ENCODE results near the gene RBM10. TPM values are rescaled to one million over a fixed set of nuclear protein-coding genes. Genes with fewer than 3 reads are reported as not detected.

The RBM10 gene
- total RNA-seq, 1 donor from 2014 or later: 61.9 TPM

DNA sequence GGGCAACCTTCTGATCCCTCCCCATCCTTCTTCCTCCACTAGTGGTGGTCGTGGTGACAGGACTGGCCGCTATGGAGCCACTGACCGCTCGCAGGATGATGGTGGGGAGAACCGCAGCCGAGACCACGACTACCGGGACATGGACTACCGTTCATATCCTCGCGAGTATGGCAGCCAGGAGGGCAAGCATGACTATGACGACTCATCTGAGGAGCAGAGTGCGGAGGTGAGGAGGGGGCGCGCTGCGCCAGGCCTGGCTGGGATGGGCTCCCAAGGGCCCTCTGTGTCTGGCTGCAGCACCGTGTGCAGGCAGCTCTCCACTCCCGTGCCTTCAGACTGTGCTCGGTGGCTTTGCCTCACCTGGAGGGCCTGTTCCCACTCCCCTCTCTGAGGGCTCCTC, 24.3 kb downstream of the RBM10 start:
- no peaks in the 10 kb centered on the region for H3K27me3 Mint-ChIP-seq
- H3K27ac Mint-ChIP-seq: no peak overlapping the region
- no peaks in the 10 kb centered on the region for H3K4me1 Mint-ChIP-seq (ENCODE audit: unreplicated experiment)
- no peak for DNase-seq (ENCODE audit: extremely low spot score, unreplicated experiment)
- H3K9me3 Mint-ChIP-seq: peaks cover 5% of the 10 kb centered on the region
- H3K36me3 Mint-ChIP-seq: peaks cover 4% of the 10 kb centered on the region
- TF ChIP-seq, protein P1, sequence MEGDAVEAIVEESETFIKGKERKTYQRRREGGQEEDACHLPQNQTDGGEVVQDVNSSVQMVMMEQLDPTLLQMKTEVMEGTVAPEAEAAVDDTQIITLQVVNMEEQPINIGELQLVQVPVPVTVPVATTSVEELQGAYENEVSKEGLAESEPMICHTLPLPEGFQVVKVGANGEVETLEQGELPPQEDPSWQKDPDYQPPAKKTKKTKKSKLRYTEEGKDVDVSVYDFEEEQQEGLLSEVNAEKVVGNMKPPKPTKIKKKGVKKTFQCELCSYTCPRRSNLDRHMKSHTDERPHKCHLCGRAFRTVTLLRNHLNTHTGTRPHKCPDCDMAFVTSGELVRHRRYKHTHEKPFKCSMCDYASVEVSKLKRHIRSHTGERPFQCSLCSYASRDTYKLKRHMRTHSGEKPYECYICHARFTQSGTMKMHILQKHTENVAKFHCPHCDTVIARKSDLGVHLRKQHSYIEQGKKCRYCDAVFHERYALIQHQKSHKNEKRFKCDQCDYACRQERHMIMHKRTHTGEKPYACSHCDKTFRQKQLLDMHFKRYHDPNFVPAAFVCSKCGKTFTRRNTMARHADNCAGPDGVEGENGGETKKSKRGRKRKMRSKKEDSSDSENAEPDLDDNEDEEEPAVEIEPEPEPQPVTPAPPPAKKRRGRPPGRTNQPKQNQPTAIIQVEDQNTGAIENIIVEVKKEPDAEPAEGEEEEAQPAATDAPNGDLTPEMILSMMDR (conservative IDR thresholded peaks at IDR 0.05): no peak
- no peak overlapping the region for H3K4me3 Mint-ChIP-seq

DNA sequence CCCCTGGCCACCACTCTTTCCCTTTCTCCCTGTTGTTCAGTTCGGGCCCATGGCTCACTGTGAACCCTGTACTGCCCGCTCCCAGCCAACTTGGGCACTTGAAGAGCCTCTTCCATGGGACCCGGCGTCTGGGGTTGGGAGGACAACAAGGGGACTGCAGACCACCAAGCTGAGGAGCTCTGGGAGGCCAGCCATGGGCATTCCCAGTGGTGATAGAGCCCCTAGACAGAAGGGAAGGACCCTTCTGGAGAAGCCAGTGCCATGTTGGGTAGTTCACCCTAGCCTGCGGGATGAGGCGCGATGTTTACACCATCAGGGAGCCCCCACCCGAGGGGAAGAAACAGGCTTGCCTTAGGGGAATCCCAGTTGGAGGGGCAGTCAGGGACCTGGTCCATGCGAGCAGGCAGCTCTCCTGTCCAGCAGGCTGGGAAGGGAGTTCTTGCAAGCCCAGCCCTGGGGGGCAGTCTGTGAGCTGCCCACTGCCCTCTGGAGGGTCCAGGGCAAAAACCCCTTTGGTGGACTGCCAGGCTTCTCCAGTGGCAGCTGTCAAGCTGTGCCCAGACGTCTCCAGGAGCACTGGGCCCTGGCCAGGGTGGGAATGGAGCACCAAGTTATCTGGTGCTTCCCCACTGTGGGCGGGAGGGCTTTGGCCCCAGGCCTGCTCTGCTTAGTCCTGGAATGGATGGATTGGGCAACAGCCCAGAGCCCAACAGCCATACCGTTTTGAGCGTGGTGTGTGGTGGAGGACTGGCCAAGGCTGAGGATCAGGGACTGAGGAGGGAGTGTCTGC, 24.9 kb downstream of the RBM10 start:
- Mint-ChIP-seq H3K27ac (no peak overlapping the region), H3K4me1 (ENCODE audit: unreplicated experiment) (no peaks in the 10 kb centered on the region), H3K27me3 (no peaks in the 10 kb centered on the region), H3K9me3 (peaks cover 1% of the 10 kb centered on the region), H3K36me3 (peaks cover 1% of the 10 kb centered on the region), H3K4me3 (no peak overlapping the region)
- TF ChIP-seq, protein P1 (conservative IDR thresholded peaks at IDR 0.05): no peak
- no peak for DNase-seq (ENCODE audit: extremely low spot score, unreplicated experiment)

DNA sequence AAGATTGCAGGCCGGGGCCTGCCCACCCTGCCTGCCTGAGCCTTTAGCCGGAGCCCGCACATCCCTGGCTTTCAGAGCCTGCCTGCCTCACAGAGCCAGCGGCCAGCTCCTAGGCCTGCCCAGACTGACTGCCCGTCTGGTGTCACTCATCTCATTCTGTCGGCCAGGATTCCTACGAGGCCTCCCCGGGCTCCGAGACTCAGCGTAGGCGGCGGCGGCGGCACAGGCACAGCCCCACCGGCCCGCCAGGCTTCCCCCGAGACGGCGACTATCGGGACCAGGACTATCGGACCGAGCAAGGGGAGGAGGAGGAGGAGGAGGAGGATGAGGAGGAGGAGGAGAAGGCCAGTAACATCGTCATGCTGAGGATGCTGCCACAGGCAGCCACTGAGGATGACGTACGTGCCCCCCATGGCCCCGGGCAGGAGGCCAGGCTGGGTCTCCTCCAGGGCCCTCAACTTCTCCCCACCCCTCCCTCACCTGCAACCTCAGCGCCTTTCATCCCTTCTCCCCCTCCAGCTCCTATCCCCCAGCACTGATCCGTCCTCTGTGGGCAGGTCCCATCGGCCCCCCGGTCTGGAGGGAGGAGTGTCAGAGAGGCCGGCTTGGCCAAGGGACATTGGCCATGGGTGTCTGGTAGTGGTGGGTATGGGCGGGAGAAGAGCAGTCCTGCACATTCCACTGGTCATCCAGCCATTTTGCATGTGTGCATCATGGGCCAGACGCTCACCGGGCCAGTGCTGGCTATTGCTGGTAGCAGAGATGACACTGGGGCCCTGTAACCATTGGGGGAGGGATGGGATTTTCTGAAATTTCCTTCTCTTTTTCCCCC, 26.1 kb downstream of the RBM10 start:
- TF ChIP-seq, protein P1 (conservative IDR thresholded peaks at IDR 0.05): no peak
- Mint-ChIP-seq H3K4me3 (no peak overlapping the region), H3K9me3 (no peaks in the 10 kb centered on the region), H3K27ac (no peak overlapping the region), H3K27me3 (no peaks in the 10 kb centered on the region), H3K4me1 (ENCODE audit: unreplicated experiment) (no peaks in the 10 kb centered on the region), H3K36me3 (no peaks in the 10 kb centered on the region)
- no peak for DNase-seq (ENCODE audit: extremely low spot score, unreplicated experiment)

DNA sequence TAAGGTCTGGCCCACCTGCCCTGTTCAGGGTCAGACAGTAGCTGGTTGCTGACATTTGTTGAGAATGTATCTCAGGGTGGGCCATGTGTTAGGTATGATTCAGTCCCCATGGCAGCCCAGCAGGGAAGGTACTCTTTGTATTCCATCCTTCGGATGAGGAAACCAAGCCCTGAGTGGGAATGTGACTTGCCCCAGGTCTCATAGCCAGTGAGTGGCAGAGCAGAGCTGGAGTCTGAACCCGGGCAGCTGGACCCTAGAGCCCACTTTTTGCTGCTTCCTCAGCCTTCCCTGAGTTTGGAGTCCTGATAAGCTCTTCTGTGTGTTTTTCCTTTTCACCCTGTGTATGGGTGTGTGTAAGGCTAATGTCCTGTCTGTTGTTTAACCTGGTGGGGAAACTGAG, 27.0 kb downstream of the RBM10 start:
- H3K27ac Mint-ChIP-seq: no peak overlapping the region
- no peak overlapping the region for H3K4me3 Mint-ChIP-seq
- TF ChIP-seq, protein P1 (conservative IDR thresholded peaks at IDR 0.05): no peak
- no peaks in the 10 kb centered on the region for H3K9me3 Mint-ChIP-seq
- no peak for DNase-seq (ENCODE audit: extremely low spot score, unreplicated experiment)
- no peaks in the 10 kb centered on the region for H3K27me3 Mint-ChIP-seq
- H3K36me3 Mint-ChIP-seq: no peaks in the 10 kb centered on the region
- no peaks in the 10 kb centered on the region for H3K4me1 Mint-ChIP-seq (ENCODE audit: unreplicated experiment)

DNA sequence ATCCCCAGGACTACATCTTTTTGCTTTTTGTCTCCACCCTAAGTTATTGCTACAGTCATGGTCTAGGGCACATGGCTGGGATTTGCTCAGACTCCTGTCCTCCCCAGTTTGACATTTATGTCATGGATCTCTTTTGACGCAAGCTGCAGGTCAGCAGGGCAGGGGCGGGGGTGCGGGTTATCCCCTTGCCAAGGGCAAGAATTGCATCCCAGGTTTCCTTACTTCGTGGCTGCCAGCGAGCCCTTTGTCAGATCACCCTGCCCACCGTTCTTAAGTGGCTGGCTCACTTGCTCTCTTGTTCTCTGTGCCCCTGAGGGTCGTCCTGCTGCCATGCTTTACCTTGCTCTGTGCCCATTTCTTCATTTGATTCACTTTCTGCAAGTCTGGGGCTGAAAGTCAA, 27.5 kb downstream of the RBM10 start:
- no peak for DNase-seq (ENCODE audit: extremely low spot score, unreplicated experiment)
- no peak overlapping the region for H3K27ac Mint-ChIP-seq
- H3K36me3 Mint-ChIP-seq: no peaks in the 10 kb centered on the region
- no peak overlapping the region for H3K4me3 Mint-ChIP-seq
- H3K9me3 Mint-ChIP-seq: no peaks in the 10 kb centered on the region
- no peaks in the 10 kb centered on the region for H3K4me1 Mint-ChIP-seq (ENCODE audit: unreplicated experiment)
- H3K27me3 Mint-ChIP-seq: no peaks in the 10 kb centered on the region
- TF ChIP-seq, protein P1 (conservative IDR thresholded peaks at IDR 0.05): no peak

All from type B pancreatic cell (in vitro differentiated cells).